ENCODE measurements around the gene KRTAP19-6. TPM values are rescaled to one million over a fixed set of nuclear protein-coding genes. Genes with fewer than 3 reads are reported as not detected.
"Not testable (repeated sequence)": the region's sequence is repeated elsewhere in the genome, so short reads cannot be mapped to it uniquely, and the experiment has no call there.

The KRTAP19-6 gene, protein sequence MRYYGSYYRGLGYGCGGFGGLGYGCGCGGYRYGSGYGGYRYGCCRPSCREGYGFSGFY
- total RNA-seq (2014; rRNA removed; shearing (Covaris generic)), result not detected in 2 replicates

DNA sequence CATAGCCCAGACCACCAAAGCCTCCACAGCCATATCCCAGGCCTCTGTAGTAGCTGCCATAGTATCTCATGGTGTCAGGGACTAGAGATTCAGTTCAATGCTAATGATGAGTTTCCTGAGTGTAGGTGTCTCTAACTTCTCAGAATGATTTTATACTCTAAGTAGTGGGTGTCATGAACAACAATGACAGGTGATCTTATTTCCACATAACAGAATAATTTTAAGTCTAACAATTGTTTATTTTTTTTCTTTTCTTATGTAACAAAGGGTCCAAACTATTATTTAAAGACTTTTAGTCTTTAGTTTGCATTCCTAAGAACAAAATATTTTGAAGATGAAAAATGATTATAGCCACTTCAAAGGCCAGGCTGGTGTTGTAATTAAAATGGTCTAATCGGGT lies at the start of gene KRTAP19-6:
TSS of gene KRTAP19-6 (minus strand) at position 101 of the 400 bp plus-strand sequence. CDS start at position 70, 31 bp downstream.
- DNase-seq (ENCODE audit: low spot score), result no peak

DNA sequence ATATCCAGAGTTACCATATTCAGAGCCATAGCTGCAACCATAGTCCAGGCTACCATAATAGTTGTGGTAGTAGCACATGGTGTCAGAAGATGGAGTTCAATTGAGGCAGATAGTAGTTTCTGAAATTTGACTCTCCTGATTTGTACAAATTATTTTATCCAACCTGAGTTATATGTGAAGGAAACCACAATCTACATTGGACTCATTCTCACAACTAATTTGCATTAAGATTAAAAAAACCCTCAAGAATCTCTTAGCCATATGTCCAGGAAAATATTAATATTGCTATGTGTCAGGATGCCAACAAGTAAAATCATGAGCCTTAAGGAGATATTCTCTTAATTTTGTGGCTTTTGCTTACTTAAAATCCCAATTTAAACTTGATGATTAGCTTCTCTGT lies 48.6 kb upstream of the KRTAP19-6 start, which contains the start of gene KRTAP22-2:
TSS of gene KRTAP22-2 (minus strand) at position 101 of the 400 bp plus-strand sequence.
- no peak for DNase-seq (ENCODE audit: low spot score)

- no peak for DNase-seq (ENCODE audit: low spot score)
These were observed 41.2 kb upstream of the KRTAP19-6 start for GRCh38 chr21:30582870-30583269.

GRCh38 chr21:30580132-30580531 lies 38.5 kb upstream of the KRTAP19-6 start:
- DNase-seq (ENCODE audit: low spot score), result no peak

- no peak for DNase-seq (ENCODE audit: low spot score)
These were observed 37.7 kb upstream of the KRTAP19-6 start for GRCh38 chr21:30579346-30579745.

DNA sequence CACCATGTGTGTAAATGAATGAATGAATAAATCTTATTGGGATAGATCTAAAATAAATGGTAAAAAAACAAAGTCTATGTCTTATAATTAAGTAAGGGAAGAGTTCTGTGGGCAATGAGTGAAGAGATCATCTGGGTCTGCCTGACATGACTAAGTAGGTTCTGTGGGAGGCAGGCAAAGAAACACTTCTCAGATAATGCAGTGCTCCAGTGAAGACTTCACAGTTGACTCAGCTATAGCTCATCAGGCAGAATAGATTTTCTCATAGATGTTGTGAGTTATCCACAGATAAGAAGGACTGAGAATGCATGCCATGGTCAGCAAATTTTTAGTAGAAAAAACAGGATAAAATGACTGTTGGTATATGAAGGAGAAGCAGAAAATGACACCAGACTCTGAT lies 36.1 kb upstream of the KRTAP19-6 start:
- no peak for DNase-seq (ENCODE audit: low spot score)

GRCh38 chr21:30567617-30568016 lies 26.0 kb upstream of the KRTAP19-6 start:
- DNase-seq (ENCODE audit: low spot score), result no peak

GRCh38 chr21:30563630-30564029 lies 22.0 kb upstream of the KRTAP19-6 start:
- no peak for DNase-seq (ENCODE audit: low spot score)

DNA sequence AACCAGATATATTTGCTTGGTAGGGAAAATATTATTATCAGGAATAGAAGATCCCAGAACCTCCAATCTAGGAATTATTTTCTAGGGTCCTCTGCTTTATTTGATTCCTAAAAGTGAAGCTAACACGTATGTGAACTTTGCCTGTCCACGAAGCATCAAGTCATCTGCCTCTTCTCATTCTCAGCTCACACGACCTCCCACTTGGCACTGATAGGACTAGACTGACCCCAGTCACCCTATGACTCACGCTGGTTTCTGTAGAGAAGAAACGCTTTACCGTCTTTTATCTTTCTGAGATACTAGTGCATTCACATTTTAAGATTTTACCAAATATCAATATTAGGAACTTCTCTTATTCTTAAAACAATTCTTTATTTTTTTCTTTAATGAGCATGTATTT lies 21.4 kb upstream of the KRTAP19-6 start:
- no peak for DNase-seq (ENCODE audit: low spot score)

DNA sequence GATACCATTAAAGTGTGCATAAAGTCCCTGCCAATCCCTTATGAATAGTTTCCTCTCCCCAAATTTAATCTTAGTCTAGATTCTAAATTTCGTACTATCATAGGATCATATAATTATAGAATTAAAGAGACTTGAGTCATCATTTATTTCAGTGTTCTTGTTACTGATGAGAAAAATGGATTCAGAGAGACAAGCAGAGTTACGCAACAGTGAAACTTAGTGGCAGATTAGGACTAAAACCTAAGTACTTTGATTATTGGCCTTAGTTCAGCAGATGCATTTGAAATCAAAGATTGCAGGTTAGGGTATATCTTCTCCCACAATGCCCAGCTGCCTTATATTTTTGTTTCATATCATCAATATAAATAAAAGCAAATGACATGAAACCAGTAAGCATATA lies 20.3 kb upstream of the KRTAP19-6 start:
- no peak for DNase-seq (ENCODE audit: low spot score)

DNA sequence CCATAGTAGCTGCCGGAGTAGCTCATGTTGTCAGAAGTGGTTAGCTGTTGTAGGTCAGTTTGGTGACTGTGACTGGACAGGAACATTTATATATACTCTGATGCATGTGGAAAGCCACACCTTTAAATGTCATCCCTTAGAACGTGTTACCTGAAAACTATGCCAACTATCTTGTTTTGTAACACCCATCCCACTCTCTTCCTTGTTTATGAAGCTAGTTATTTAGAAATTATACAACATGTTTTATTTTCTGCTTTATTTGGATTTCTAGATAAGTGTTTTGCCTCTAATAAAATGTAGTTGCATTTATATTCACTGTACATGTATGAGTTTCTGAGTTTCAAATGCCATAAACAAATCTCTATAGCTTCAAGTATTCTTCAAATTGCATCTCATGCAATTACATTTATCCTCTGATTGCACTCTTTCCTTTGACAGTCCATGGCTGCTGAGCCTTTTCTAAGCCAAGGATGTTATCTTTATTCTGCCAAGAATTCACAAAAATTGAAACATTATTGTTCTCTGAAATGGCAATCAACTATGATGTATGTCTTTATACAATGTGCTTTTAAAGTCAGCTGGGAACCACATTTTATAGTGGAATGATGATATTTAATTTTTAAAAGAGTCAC lies 19.7 kb upstream of the KRTAP19-6 start, which contains the start of gene KRTAP19-7:
TSS of gene KRTAP19-7 (minus strand) at position 51 of the 632 bp plus-strand sequence. CDS start at position 26, 25 bp downstream.
- no peak for DNase-seq (ENCODE audit: low spot score)

- no peak for DNase-seq (ENCODE audit: low spot score)
These were observed 13.4 kb upstream of the KRTAP19-6 start for GRCh38 chr21:30555095-30555494.

DNA sequence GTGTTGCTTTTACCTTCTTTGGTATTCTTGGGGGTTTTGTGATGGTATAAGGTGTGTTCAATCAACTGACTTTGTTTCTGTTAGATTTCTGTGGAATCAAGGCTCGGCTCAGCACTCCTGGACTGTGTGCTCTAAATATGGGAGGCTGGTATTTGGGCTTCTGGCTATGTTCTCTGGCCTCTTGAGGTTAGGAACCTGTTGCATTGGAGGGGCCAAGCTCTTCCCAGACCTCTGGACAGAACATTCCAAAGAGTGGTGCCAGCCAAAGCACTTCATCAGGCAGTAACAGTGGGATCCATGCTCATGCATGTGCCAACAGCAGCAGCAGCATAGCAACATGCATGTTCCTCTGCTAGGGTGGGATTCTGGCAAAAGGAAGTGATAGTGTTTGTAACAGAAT lies 11.1 kb upstream of the KRTAP19-6 start:
- no peak for DNase-seq (ENCODE audit: low spot score)

GRCh38 chr21:30518876-30519275 lies 22.8 kb downstream of the KRTAP19-6 start:
- DNase-seq (ENCODE audit: low spot score), result no peak

GRCh38 chr21:30515681-30516080 lies 26.0 kb downstream of the KRTAP19-6 start:
- no peak for DNase-seq (ENCODE audit: low spot score)

DNA sequence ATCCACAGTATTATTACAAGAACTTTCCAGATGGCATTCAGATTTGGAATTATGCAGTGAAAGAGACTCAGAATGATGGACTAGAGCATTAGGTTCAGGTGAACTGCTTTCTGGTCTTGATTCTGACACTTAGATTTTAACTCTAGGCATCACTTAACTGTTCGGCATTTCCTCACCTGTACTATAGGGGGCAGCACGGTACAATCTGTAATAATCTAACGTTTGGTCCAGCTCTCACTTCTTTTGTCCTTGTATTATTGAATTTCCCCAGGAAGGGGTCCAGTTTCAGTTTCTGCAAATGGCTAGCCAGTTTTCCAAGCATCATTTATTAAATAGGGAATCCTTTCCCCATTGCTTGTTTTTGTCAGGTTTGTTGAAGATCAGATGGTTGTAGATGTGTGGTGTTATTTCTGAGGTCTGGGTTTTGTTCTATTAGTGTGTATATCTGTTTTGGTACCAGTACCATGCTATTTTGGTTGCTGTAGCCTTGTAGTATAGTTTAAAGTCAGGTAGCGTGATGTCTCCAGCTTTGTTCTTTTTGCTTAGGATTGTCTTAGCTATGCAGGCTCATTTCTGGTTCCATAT lies 36.0 kb downstream of the KRTAP19-6 start:
- DNase-seq (ENCODE audit: low spot score), result not testable (repeated sequence)

DNA sequence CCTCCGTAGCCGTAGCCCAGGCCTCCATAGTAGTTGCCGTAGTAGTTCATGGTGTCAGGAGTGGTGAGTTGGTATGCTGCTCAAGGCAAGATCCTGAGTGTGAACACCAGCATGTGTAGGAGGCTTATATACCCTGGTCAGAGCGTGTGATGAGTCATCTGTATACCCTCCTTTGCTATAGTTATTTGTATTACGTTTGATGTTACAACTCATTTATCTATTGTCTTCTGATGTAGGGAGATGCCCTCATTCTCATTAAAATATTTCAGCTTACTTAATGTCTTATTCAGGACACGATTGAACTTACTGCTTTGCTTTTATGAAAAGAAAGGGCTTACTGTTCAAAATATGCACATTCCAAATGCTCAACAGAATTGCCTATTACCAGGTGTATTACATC lies 39.6 kb downstream of the KRTAP19-6 start, which contains the start of gene KRTAP19-5:
TSS of gene KRTAP19-5 (minus strand) at position 101 of the 400 bp plus-strand sequence. CDS start at position 50, 51 bp downstream.
- DNase-seq (ENCODE audit: low spot score), result no peak

GRCh38 chr21:30497065-30497464 lies 44.6 kb downstream of the KRTAP19-6 start, which contains the start of gene KRTAP19-4:
Gene KRTAP19-4 (minus strand): TSS chr21:30497165. CDS start chr21:30497110, 55 bp downstream.
- no peak for DNase-seq (ENCODE audit: low spot score)

DNA sequence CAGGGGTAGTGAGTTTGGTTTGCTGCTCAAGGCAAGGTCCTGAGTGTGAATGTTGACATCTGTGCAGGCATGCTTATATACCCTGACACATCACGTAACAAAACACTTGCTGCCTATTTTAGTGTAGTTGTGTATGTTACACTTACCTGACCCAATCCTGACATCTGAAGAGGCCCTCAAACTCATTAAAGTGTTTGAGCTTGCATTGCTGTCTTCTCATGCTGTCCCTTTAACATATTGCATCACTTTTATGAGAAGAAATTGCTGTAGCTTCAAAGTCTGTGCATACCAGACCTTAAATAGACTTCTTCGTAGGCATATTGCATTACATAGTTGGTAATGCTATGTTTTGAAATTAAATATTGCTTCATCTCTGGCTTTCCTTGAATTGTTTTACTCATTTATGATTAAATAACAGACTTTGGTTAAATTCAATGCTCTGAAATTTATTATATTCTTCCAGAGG lies 49.7 kb downstream of the KRTAP19-6 start, which contains the start of gene KRTAP19-3:
TSS of gene KRTAP19-3 (minus strand) at position 51 of the 466 bp plus-strand sequence. CDS start 56 bp downstream, outside the sequence.
- no peak for DNase-seq (ENCODE audit: low spot score)

Data from A172 (cell line).